Endometrial microvascular endothelial cells (primary cell): ENCODE results near the gene DDIT3. TPM values are rescaled to one million over a fixed set of nuclear protein-coding genes. Genes with fewer than 3 reads are reported as not detected.
"Not testable (repeated sequence)": the region's sequence is repeated elsewhere in the genome, so short reads cannot be mapped to it uniquely, and the experiment has no call there.

Experiments used
- in situ Hi-C: cut with HindIII; loops from 2 replicates; pipeline ENCODE4 v1.10.0; 2017; ENCODE audit warnings: low sequenced_read_pairs, low pct_unique_long_range_greater_than_20kb; ENCODE audit errors: inconsistent ontology term
- total RNA-seq: library from RNA; depleted of rRNA; stranded (reverse); fragments of >200 nt; gene quantifications from one replicate; pipeline ENCODE4 v1.2.3, GENCODE V29; 2015; ENCODE audit errors: inconsistent ontology term

Gene DDIT3
- total RNA-seq, 1 donor from 2014 or later: 6.6 TPM

DNA sequence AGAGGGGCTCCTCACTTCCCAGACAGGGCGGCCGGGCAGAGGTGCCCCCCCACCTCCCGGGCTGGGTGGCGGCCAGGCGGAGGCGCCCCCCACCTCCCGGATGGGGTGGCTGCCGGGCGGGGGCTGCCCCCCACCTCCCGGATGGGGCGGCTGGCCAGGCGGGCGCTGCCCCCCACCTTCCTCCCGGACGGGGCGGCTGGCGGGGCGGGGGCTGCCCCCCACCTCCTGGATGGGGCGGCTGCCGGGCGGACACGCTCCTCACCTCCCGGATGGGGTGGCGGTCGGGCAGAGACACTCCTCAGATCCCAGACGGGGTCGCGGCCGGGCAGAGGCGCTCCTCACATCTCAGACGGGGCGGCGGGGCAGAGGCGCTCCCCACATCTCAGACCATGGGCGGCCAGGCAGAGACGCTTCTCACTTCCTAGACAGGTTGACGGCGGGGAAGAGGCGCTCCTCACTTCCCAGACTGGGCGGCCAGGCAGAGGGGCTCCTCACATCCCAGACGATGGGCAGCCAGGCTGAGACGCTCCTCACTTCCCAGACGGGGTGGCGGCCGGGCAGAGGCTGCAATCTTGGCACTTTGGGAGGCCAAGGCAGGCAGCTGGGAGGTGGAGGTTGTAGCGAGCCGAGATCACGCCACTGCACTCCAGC is 25.1 kb downstream of the DDIT3 start:
- in situ Hi-C loops: not testable (repeated sequence)

GRCh38 chr12:57491393-57492280 is 28.7 kb downstream of the DDIT3 start:
- in situ Hi-C loops: no loop called here

- in situ Hi-C loops: no loop called here
These were observed 30.2 kb downstream of the DDIT3 start for GRCh38 chr12:57490126-57490525.

DNA sequence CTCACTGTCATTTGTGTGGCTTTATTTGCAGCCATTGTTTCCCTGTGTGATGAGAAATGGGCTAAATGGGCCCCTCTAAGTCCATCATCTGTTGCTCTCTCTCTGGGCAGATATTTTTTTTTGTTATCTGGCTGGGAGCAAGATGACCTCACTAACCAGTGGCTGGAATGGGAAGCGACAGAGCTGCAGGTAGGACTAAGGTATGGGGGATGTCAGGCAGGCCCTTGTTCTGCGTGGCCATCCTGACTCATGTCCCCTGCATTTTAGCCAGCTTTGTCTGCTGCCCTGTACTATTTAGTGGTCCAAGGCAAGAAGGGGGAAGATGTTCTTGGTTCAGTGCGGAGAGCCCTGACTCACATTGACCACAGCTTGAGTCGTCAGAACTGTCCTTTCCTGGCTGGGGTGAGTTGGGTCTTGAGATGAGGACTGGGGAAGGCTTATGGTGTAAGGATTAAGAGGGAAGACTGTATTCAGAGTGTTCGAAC is 31.1 kb downstream of the DDIT3 start:
- in situ Hi-C loops: no loop called here

DNA sequence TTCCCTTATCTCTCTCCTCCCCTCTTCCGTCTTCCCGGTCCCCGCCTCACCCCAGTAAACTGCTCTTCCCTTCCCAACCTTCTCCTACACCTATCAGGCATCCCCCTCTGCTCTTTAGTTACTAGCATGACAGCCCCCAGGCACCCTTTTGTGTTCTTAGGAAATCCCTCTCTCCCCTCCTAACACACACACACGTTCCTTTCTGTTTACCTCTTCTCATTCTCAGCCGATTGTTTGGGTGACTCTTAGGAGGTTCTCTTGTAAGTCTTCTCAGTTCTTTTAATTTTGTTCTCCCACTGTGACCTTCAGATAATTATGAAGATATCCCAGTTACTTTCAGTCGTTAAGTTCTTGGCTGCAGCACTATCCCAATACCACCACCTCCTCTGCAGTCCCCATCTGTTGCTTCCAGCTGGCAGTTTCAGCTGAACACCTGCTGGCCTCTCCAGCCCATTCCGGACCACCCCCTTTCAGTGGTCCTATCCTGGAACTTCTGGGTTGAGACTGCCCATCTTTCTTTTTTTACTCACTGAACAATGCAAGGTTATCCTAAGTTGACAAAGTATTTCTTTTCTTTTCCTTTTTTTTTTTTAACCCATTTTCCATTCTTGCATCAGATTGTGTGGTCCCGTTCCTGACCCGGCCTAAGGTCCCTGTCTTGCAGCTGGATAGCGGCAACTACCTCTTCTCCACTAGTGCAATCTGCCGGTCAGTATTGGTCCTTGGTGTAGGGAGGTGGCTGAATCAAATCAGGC is 31.7 kb downstream of the DDIT3 start:
- in situ Hi-C loops: no loop called here

- in situ Hi-C loops: no loop called here
These were observed 32.5 kb downstream of the DDIT3 start, which contains the start of gene MARS1 for GRCh38 chr12:57487597-57488401. Gene MARS1 (plus strand): TSS chr12:57488068. CDS start chr12:57488091, 23 bp downstream.

DNA sequence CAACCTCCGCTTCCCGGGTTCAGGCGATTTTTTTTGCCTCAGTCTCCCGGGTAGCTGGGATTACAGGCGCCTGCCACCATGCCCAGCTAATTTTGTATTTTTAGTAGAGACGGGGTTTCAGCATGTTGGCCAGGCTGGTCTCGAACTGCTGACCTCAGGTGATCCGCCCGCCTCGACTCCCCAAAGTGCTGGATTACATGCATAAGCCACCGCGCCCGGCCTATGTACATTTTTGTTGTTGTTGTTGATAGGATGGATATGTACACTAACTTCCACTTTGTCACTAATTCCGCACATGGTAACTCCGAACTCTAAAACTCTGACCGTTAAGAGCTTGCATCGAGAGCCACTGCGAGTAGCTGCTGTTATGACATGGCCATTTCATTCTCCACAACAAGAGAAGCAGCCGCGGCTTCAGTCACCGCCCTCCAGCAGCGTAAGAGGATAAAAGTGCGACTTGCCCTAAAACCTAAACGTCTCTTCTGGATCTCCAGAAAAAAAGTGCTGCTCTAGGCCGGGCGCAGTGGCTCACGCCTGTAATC is 33.2 kb downstream of the DDIT3 start:
- in situ Hi-C loops: no loop called here

DNA sequence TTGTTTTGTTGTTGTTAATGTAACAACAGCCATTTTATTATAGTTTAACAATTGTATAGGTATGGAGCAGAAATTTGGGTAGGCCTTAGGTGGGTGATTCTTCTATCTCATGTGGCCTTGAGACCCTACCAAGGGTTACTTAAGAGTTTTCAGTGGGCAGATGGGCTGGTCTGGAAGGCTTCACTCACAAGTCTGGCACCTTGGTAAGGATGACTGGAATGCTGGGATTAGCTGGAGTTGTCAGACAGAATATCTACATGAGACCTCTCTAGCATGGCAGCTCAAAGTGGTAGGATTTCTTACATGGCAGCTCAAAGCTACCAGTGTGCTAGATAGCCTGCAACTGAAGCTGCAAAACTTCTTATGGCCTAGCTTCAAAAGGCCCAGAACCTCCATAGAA is 34.6 kb downstream of the DDIT3 start:
- in situ Hi-C loops: no loop called here

GRCh38 chr12:57483466-57483865 is 36.8 kb downstream of the DDIT3 start:
- in situ Hi-C loops: no loop called here

DNA sequence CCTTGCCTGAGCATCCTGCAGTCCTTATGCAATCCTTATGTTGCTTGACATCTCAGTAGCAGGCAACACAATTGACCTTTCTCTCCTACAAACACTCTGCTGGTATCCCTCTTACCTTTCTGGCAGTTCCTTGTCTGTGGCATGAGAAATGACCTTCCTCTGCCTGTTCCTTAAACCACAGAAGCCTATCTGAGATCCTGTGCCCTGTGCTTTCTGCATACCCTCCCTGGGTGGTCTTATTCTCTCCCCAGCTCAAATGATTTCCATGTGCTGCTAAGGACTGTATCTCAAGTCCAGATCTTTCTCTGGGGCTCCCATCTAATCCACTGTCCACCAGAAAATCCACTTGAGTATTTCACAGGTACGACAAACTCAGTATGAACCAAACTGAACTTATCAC is 38.6 kb downstream of the DDIT3 start:
- in situ Hi-C loops: no loop called here

GRCh38 chr12:57479376-57480115 is 40.8 kb downstream of the DDIT3 start, which contains the start of gene ARHGAP9:
Gene ARHGAP9 (minus strand): TSS chr12:57479866. CDS start chr12:57479406, 460 bp downstream.
- in situ Hi-C loops: no loop called here

DNA sequence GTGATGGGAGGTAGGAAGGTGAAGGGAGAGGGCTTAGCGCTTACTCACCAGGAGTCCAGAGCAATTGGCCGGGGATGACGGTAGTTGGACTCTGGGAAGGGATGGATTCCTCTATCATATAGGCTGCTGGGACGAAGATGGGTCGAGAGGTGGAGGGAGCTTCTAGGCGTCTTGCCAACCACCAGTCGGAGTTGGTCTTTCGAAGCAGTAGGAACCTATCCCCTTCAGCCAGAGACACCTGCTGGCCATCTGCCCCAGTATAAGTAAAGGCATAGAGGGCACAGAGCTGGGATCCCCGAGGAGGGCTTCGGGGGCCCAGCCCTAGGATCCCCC is 41.3 kb downstream of the DDIT3 start:
- in situ Hi-C loops: no loop called here

DNA sequence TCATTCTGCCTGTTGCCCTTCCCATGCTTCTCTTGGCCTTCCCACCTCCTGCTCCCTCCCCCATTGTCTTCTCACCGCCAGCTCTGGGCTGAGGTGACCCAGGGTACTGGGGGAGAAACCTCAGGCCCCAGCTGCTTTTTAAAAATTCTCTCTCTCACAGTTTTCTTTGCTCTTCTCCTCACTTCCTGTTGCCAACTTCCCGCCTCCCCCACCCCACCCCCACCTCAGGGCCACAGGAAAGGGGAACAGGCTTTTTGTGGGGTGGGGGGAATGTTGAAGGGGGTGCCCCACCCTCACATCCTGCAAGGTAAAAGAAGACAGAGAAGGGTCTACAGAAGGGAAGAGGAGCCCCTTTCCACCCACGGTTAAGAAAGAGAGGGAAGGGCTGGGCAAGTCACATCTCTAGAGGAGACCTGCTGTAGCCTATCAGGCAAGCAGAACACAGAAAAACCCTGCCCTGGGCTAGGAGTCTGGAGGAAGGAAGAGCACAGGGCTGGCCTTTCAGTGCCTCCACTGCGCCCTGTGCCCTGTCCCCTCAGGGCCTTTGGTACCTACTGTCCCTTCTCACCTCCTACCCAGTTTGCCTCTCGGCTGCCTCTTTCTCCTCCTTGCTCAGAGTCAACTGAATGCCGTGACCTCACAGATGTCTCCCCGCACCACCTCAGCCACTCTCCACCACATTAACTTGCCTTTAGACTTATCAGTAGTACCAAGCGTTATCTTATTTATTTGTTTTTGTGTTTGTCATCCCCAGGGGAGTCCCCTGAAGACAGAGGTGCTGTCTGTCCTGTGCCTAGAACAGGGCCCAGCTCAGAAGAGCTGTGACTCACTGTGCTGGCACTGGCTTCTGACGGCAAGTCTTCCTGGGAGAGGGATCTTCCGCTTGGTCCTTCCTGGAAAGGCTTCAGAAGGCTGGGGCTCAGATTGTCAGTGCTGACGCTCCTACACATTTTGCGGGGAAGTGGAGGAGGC is 42.3 kb downstream of the DDIT3 start:
- in situ Hi-C loops: no loop called here

GRCh38 chr12:57476993-57477709 is 43.2 kb downstream of the DDIT3 start:
- in situ Hi-C loops: no loop called here

DNA sequence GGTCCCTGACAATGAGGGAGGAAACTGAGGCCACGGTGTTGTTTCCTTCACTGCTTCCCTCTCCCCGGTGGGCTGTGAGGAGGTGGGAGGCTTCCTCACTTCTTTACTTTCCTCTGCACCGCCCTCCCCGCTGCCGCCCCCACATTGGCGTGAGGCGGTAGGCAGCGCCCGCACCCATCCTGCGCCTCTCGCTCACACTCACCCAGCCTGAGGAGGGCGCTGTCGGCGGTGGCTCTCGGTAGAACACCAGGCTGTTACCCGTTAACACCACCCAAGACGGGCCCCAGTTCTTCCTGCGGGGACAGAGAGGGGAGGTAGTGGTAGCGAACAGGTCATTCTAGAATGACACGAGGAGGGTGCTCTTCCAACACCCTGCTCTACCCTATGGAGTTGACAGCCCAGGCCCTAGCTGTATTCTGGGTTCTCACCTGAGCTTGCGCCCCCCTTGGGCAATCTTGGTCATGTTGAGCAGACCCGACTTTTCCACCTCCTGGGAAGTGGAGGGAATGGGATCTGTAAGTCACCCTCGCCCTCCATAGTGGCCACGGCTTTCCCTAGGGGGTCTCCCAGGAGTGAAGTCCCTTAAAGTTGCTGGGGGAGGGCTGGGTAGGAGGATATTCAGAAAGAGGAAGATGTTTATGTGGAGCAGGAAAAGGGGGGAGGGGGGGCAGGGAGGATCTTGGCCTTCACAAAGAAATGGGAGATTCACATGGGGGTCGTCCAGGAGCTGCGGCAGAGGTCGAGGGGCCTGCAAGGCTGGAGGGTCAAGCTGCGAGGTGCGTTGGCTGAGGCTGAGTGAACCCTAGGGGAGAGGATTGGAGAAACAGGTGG is 43.9 kb downstream of the DDIT3 start:
- in situ Hi-C loops: no loop called here
